ENCODE measurements around the gene CHM. TPM values are rescaled to one million over a fixed set of nuclear protein-coding genes. Genes with fewer than 3 reads are reported as not detected.
"Not testable (repeated sequence)": the region's sequence is repeated elsewhere in the genome, so short reads cannot be mapped to it uniquely, and the experiment has no call there.

The CHM gene
- polyA plus RNA-seq, 10 donors: 10.8 to 18.8 (median 15.1) TPM

DNA sequence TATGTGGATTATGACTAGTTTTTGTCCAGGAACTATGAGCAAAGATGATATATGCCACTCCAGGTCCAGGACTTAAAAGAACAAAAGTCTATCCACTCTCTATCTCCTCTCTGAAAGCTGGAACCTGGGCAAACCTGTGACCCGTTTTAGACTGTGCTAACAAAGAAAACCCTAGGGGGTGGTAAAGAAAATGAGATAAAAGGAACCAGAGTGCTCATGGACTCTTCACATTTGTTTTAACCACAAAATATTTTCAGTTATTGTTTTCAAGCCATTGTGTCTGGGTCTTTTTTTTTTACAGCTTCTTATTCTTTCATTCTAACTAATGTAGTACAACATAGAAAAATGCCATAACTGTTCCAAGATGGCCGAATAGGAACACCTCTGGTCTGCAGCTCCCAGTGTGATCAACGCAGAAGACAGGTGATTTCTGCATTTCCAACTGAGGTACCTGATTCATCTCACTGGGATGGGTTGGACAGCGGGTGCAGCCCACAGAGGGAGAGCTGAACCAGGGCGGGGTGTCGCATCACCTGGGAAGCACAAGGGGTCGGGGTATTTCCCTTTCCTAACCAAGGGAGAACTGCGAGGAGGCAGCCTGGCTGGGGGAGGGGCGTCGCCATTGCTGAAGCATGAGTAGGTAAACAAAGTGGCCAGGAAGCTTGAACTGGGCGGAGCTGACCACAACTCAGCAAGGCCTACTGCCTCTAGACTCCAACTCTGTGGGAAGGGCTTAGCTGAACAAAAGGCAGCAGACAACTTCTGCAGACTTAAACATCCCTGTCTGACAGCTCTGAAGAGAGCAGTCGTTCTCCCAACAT is 45.1 kb downstream of the CHM start:
- no peak for DNase-seq

GRCh38 chrX:85998954-85999353 is 48.4 kb downstream of the CHM start:
- no peak for DNase-seq

DNA sequence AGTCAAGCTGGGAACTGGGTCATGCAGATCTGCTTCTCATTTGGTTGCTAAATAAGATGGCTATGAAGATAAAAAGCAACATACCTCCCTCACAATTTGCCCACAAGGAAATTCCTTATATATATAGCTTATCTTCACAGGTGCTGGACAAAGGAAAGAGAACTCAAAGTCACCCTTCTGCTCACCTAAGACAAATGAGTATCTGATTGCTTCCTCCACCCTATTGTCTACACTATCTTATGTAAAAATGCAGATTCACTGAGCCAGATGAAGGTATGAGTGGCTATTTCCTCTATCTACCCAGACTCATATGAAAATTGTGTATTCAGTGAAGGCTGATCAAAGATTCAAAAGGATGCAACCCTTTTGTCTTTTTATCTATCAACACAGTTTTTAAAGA is 50.8 kb downstream of the CHM start:
- no peak for DNase-seq

DNA sequence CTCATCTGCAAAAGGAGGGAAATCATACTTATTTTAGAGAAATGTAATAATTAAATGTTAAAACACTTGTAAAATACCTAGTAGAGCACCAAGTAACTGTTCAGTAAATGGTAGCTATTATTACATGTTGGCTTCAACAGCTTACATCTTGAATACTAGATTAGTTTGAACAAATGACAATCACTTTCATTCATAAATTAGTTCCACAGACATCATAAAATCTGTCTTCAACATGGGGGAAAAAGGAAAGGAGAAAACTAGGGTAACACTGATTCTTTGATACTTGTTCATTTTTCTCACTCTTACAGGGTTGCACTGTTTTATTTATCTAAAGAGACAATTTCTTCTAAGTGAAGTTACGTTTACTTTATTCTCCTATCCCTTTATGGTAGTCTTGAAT is 51.7 kb downstream of the CHM start:
- DNase-seq: no peak

- no peak for DNase-seq
Observed at GRCh38 chrX:85994797-85995196, 52.6 kb downstream of the CHM start.

- DNase-seq: no peak
Observed at GRCh38 chrX:85994228-85994627, 53.1 kb downstream of the CHM start.

- DNase-seq: no peak
Observed at GRCh38 chrX:85993539-85994197, 53.7 kb downstream of the CHM start.

- DNase-seq: no peak
Observed at GRCh38 chrX:85992811-85993229, 54.5 kb downstream of the CHM start.

GRCh38 chrX:85988353-85988752 is 59.0 kb downstream of the CHM start:
- no peak for DNase-seq

GRCh38 chrX:85980286-85980685 is 67.1 kb downstream of the CHM start:
- DNase-seq: no peak

- DNase-seq: no peak
Observed at GRCh38 chrX:85977218-85977617, 70.1 kb downstream of the CHM start.

DNA sequence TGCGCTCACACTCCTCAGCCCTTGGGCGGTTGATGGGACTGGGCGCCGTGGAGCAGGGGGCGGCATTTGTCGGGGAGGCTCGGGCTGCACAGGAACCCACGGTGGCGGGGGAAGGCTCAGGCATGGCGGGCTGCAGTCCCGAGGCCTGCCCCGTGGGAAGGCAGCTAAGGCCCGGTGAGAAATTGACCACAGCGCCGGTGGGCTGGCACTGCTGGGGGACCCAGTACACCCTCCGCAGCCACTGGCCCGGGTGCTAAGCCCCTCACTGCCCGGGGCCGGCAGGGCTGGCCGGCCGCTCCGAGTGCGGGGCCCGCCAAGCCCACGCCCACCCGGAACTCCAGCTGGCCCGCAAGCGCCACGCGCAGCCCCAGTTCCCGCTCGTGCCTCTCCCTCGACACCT is 75.0 kb downstream of the CHM start:
- DNase-seq: not testable (repeated sequence)

DNA sequence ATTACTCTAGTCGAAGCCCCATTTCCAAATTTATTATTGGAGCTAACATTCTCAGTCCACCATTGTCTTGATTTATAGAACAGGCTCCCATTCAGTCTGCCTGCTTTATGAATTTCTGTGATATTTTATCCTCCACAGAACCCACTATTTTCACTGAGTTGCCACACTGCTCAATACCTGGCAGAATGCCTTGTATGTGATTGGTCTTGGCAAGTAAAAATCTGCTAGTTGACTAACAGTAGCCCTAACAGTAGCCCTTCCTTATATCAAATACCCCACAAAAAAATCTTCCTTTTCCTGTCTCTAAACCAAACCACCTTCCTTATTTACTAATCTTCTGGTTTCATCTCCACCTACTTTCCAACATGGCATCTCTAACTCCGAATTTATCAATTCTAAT is 82.6 kb downstream of the CHM start:
- DNase-seq: no peak

GRCh38 chrX:85963736-85964135 is 83.6 kb downstream of the CHM start:
- DNase-seq: peak in 1 of 3 donors; percentile 11

- DNase-seq: no peak
Observed at GRCh38 chrX:85955510-85955909, 91.8 kb downstream of the CHM start.

DNA sequence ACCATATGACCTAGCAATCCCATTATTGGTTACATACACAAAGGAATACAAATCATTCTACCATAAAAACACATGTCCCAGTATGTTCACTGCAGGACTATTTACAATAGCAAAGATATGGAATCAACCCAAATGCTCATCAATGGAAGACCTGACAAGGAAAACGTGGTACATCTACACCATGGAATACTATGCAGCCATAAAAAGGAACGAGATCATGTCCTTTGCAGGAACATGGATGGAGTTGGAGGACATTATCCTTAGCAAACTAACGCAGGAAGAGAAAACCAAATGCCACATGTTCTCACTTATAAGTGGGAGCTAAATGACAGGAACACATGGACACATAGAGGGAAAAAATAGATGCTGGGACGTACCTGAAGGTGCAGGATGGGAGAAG is 102.6 kb downstream of the CHM start:
- not testable (repeated sequence) for DNase-seq

- no peak for DNase-seq
Observed at GRCh38 chrX:85941275-85941674, 106.1 kb downstream of the CHM start.

- DNase-seq: not testable (repeated sequence)
Observed at GRCh38 chrX:85939942-85940341, 107.4 kb downstream of the CHM start.

DNA sequence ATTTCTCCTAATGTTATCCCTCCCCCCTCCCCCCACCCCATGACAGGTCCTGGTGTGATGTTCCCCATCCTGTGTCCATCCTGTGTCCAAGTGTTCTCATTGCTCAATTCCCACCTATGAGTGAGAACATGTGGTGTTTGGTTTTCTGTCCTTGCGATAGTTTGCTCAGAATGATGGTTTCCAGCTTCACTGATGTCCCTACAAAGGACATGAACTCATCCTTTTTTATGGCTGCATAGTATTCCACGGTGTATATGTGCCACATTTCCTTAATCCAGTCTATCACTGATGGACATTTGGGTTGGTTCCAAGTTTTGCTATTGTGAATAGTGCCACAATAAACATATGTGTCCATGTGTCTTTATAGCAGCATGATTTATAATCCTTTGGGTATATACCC is 113.0 kb downstream of the CHM start:
- DNase-seq: not testable (repeated sequence)

GRCh38 chrX:85930099-85930498 is 117.3 kb downstream of the CHM start:
- DNase-seq: no peak

DNA sequence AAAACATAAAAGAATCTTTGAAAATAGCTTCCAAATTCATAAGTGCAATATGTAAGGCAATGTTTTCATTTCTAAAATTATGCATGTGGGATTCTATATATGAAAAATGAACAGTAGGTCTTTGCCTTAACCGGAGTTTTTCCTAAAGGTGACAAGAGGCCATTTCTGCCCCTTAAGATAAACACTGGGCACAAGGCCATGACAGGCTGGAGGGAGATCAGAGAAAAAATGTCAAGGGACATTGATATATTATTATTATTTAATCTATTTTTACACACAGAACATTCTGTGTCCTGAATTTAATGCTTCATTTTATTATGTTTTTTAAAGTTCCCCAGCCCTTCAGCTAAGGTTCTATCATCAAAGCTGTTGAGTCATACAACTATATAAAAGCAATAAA is 118.8 kb downstream of the CHM start:
- no peak for DNase-seq

DNA sequence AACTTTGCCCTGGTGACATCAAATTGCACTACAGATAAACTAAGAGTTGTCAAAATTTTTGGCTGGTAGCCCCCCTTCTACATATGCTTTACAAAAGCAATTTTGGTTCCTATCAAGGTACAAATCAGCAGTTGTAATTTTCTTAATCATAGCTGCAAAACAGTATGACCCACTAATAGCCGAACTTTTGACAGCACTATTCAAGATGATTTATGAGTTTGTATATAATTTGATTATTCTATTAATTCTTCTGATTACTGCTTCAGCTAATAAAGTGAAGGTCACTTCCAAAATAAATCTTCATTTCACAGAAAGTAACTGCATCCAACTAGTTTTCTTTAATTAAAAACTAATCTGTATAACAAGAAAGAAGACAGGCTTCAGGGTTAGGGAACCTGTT is 119.6 kb downstream of the CHM start:
- DNase-seq: no peak

DNA sequence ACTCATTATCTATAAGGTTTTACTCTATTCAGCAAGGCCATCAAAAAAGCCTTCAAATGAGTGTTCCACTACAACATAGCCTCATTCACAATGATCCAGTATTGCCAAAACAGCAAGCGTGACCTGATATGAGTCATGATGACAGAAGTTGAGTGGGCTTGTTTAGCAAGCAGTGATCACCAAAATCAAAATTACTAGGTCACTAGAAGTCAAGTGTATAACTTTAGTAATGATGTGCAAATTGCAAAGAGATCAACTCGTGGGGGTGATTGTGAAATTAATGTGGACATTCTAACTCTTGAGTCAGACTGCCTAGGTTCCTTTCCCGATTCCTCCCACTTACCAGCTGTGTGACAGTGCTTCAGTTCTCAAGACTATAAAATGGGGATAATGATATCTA is 124.5 kb downstream of the CHM start:
- DNase-seq: no peak

All from muscle of back (tissue), 11 donors.